ENCODE measurements around the gene SDCBP2.

Gene SDCBP2

DNA sequence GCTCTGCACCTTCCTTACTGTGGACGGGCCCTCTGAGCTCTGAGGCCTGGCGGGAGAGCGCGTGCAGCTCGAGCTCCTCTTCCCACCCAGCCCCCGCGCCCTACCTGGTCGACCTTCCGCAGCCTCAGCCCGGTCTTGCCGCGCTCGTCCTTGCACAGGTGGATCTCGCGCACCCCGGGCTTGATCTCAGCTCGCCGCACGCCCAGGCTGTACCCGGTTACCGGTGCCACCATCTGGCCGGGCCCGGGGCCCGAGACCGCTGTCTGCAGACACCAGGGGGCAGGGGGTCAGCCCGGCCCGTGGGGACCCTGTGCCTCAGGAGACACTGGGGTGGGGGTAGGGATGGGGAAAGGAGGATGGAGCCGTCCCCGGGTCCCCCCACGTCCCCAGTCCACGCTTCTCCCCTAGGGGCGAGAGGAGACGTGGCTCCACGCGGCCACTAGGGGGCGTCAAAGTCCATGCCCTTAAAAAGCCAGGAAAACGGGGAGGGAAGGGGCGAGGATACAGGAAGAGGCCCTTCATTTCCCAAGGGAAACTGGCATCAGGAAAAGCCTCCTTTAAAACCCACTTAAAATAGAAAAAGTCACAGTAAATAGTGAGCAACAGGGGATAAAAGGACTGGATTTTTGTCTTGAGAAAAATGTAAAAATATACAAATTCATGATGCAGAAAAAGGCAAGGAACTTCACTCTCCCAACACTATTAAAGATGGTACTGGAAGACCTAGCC is 15.5 kb downstream of the SDCBP2 start:
- TF ChIP-seq, protein P1, sequence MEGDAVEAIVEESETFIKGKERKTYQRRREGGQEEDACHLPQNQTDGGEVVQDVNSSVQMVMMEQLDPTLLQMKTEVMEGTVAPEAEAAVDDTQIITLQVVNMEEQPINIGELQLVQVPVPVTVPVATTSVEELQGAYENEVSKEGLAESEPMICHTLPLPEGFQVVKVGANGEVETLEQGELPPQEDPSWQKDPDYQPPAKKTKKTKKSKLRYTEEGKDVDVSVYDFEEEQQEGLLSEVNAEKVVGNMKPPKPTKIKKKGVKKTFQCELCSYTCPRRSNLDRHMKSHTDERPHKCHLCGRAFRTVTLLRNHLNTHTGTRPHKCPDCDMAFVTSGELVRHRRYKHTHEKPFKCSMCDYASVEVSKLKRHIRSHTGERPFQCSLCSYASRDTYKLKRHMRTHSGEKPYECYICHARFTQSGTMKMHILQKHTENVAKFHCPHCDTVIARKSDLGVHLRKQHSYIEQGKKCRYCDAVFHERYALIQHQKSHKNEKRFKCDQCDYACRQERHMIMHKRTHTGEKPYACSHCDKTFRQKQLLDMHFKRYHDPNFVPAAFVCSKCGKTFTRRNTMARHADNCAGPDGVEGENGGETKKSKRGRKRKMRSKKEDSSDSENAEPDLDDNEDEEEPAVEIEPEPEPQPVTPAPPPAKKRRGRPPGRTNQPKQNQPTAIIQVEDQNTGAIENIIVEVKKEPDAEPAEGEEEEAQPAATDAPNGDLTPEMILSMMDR (IDR thresholded peaks at IDR 0.05) = peak; percentile 93 to 95
- intact Hi-C loops (cut with DNase I; ENCODE audit: low total_unique reads) = loop anchor here (1.0 to 2.0 kb wide), 2 partner anchors 124 to 155 kb away; no protein-coding TSS in a partner anchor
- Histone ChIP-seq H3K27ac (no peak overlapping the region), H3K4me1 (peaks cover 0 to 11% (median 7%) of the 10 kb centered on the region in 4 donors), H3K36me3 (peaks cover 0 to 4% (median 0%) of the 10 kb centered on the region in 3 donors), H3K27me3 (no peaks in the 10 kb centered on the region), H3K4me3 (peak overlapping the region in 1 of 2 donors; percentile 12), H3K9me3 (no peaks in the 10 kb centered on the region)
- peak; percentile 61 to 83 for DNase-seq

- Histone ChIP-seq H3K9me3 (no peaks in the 10 kb centered on the region), H3K4me3 (no peak overlapping the region), H3K27ac (no peak overlapping the region), H3K36me3 (peaks cover 0 to 9% (median 0%) of the 10 kb centered on the region in 3 donors), H3K4me1 (peaks cover 0 to 11% (median 7%) of the 10 kb centered on the region in 4 donors), H3K27me3 (no peaks in the 10 kb centered on the region)
- no peak for DNase-seq
- intact Hi-C loops (cut with DNase I; ENCODE audit: low total_unique reads) = loop anchor here (1.0 to 2.0 kb wide), 2 partner anchors 124 to 156 kb away; no protein-coding TSS in a partner anchor
- TF ChIP-seq, protein P1 (IDR thresholded peaks at IDR 0.05) = no peak
These were observed 16.1 kb downstream of the SDCBP2 start for GRCh38 chr20:1312904-1313235.

GRCh38 chr20:1312308-1312707 is 16.6 kb downstream of the SDCBP2 start:
- TF ChIP-seq, protein P1 (IDR thresholded peaks at IDR 0.05) = no peak
- peaks cover 0 to 11% (median 7%) of the 10 kb centered on the region in 4 donors for H3K4me1 ChIP-seq
- H3K27ac ChIP-seq = no peak overlapping the region
- DNase-seq = no peak
- no peak overlapping the region for H3K4me3 ChIP-seq
- no peaks in the 10 kb centered on the region for H3K9me3 ChIP-seq
- intact Hi-C loops (cut with DNase I; ENCODE audit: low total_unique reads) = loop anchor here (2.0 kb wide), 1 partner anchor 156 kb away; no protein-coding TSS in a partner anchor
- H3K27me3 ChIP-seq = no peaks in the 10 kb centered on the region
- H3K36me3 ChIP-seq = peaks cover 0 to 14% (median 0%) of the 10 kb centered on the region in 3 donors

GRCh38 chr20:1310506-1311190 is 18.3 kb downstream of the SDCBP2 start:
- no peaks in the 10 kb centered on the region for H3K27me3 ChIP-seq
- no peak overlapping the region for H3K4me3 ChIP-seq
- TF ChIP-seq, protein P1 (IDR thresholded peaks at IDR 0.05) = no peak
- intact Hi-C loops (cut with DNase I; ENCODE audit: low total_unique reads) = no loop called here
- H3K27ac ChIP-seq = no peak overlapping the region
- peaks cover 0 to 28% (median 8%) of the 10 kb centered on the region in 3 donors for H3K36me3 ChIP-seq
- DNase-seq = no peak
- peaks cover 0 to 11% (median 7%) of the 10 kb centered on the region in 4 donors for H3K4me1 ChIP-seq
- no peaks in the 10 kb centered on the region for H3K9me3 ChIP-seq

DNA sequence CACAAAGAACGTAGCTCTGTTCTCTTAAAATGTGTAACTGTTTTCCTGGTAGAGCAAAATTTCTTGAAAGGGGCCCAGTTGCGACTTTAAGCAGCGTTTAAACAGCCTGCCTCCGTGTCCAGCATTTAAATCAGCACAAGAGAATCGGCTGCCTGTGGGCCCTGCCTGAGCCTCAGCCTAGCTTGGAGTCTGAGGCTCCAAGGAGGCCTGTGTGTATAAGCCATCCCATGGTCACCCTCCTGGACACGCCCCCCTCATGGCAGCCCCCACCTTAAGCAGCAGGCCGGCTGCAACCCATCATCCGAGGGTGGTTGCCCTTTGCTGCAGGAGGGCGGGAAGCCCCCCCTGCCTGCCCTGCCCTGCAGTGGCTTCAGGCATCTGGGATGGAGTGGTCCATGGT is 18.9 kb downstream of the SDCBP2 start:
- peaks cover 0 to 34% (median 14%) of the 10 kb centered on the region in 3 donors for H3K36me3 ChIP-seq
- TF ChIP-seq, protein P1 (IDR thresholded peaks at IDR 0.05) = no peak
- no peak for DNase-seq
- no peaks in the 10 kb centered on the region for H3K9me3 ChIP-seq
- no peak overlapping the region for H3K4me3 ChIP-seq
- no peaks in the 10 kb centered on the region for H3K27me3 ChIP-seq
- H3K27ac ChIP-seq = no peak overlapping the region
- H3K4me1 ChIP-seq = peaks cover 0 to 11% (median 7%) of the 10 kb centered on the region in 4 donors
- intact Hi-C loops (cut with DNase I; ENCODE audit: low total_unique reads) = no loop called here

Measured in tibial artery (tissue), 4 donors.